Neural crest cell (in vitro differentiated cells): ENCODE data around the gene TRDMT1. TPM values are rescaled to one million over a fixed set of nuclear protein-coding genes. Genes with fewer than 3 reads are reported as not detected.

Experiments used
- DNase-seq: peaks from one replicate; pipeline ENCODE4 v3.0.0; 2021; ENCODE audit warnings: low read depth, mixed read lengths, low spot score
- H3K27ac Mint-ChIP-seq: one replicate; pipeline ENCODE4 v1.8.0; 2021; ENCODE audit warnings: mild to moderate bottlenecking, mixed read lengths; ENCODE audit not compliant: unreplicated experiment
- H3K27me3 Mint-ChIP-seq: 2 replicates; pipeline ENCODE4 v1.8.0; 2021; ENCODE audit warnings: low read depth, mild to moderate bottlenecking, mixed read lengths
- H3K36me3 Mint-ChIP-seq: 2 replicates; pipeline ENCODE4 v1.8.0; 2021; ENCODE audit warnings: low read depth, mild to moderate bottlenecking, mixed read lengths
- H3K4me1 Mint-ChIP-seq: 2 replicates; pipeline ENCODE4 v1.8.0; 2021; ENCODE audit warnings: mixed read lengths
- H3K4me3 Mint-ChIP-seq: one replicate; pipeline ENCODE4 v1.8.0; 2021; ENCODE audit warnings: mild to moderate bottlenecking, mixed read lengths
- H3K9me3 Mint-ChIP-seq: 2 replicates; pipeline ENCODE4 v1.8.0; 2021; ENCODE audit warnings: mixed read lengths
- total RNA-seq: library from RNA; stranded (reverse); gene quantifications from 2 replicates; pipeline ENCODE4 v1.2.1, GENCODE V29; 2021
- TF ChIP-seq, protein P1 (sequence below): fragments of 200-600 bp; sonication (generic); conservative IDR thresholded peaks from 2 replicates; pipeline ENCODE4 v1.5.0; 2021; ENCODE audit warnings: antibody characterized with exemption, mild to moderate bottlenecking

TRDMT1 gene
- total RNA-seq, 1 donor from 2014 or later = 17.3 TPM

DNA sequence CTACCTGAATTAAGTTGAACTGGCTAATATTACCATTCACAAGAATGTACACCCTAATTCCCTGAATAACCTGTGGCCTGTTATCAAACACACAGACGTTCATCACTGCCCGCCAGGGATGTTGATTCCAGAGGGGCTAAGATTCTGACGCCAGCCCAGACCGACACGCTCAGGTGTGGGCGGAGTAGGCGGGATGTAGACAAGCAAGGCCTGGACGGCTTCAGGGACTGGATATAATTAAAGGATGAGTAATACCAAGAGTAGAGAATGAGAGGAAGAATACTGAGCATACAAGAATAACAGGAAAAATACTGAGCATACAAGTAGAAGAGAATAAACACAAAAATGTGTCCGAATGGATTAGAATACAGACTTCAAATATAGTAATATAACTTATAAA lies 100.9 kb downstream of the TRDMT1 start:
- TF ChIP-seq, protein P1, sequence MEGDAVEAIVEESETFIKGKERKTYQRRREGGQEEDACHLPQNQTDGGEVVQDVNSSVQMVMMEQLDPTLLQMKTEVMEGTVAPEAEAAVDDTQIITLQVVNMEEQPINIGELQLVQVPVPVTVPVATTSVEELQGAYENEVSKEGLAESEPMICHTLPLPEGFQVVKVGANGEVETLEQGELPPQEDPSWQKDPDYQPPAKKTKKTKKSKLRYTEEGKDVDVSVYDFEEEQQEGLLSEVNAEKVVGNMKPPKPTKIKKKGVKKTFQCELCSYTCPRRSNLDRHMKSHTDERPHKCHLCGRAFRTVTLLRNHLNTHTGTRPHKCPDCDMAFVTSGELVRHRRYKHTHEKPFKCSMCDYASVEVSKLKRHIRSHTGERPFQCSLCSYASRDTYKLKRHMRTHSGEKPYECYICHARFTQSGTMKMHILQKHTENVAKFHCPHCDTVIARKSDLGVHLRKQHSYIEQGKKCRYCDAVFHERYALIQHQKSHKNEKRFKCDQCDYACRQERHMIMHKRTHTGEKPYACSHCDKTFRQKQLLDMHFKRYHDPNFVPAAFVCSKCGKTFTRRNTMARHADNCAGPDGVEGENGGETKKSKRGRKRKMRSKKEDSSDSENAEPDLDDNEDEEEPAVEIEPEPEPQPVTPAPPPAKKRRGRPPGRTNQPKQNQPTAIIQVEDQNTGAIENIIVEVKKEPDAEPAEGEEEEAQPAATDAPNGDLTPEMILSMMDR = no peak
- Mint-ChIP-seq H3K9me3 (peaks cover 6% of the 10 kb centered on the region), H3K27ac (no peak overlapping the region), H3K4me1 (no peaks in the 10 kb centered on the region), H3K4me3 (no peak overlapping the region), H3K36me3 (peaks cover 10% of the 10 kb centered on the region), H3K27me3 (no peaks in the 10 kb centered on the region)
- no peak for DNase-seq

DNA sequence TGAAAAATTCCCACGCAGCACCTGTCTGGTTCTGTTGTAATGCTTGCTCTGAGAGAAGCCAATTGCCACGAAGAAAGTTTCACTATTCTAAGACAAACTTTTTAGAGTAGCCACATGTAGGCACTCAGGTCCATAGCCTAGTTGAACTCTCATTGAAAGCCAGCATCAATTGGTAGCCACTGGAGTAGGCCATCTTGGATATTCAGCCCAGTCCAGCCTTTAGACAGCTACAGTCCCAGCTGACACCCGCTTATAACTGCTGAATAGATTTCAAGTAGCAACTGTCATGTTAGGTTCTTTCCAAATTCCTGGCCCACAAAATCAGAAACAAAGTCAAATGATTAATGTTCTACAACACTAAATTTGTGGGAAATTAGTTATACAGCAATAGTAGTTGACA lies 103.5 kb downstream of the TRDMT1 start:
- no peak overlapping the region for H3K27ac Mint-ChIP-seq

More for the DNA sequence above, 103.5 kb downstream of the TRDMT1 start:
- TF ChIP-seq, protein P1 = no peak
- Mint-ChIP-seq H3K9me3 (peaks cover 13% of the 10 kb centered on the region), H3K4me3 (no peak overlapping the region), H3K36me3 (peaks cover 15% of the 10 kb centered on the region), H3K4me1 (no peaks in the 10 kb centered on the region), H3K27me3 (no peaks in the 10 kb centered on the region)
- DNase-seq = no peak

Other genes starting within 250 kb of the TRDMT1 start
- gene CUBN, start 71.9 kb downstream of the TRDMT1 start, total RNA-seq = 1.6 and 2.2 TPM in 2 replicates
- 1,786 and 1,791 TPM in 2 replicates for gene VIM, start 26.6 kb upstream of the TRDMT1 start, total RNA-seq